ENCODE data around the gene DTNA.
"Not testable (repeated sequence)": the region's sequence is repeated elsewhere in the genome, so short reads cannot be mapped to it uniquely, and the experiment has no call there.

Gene DTNA

DNA sequence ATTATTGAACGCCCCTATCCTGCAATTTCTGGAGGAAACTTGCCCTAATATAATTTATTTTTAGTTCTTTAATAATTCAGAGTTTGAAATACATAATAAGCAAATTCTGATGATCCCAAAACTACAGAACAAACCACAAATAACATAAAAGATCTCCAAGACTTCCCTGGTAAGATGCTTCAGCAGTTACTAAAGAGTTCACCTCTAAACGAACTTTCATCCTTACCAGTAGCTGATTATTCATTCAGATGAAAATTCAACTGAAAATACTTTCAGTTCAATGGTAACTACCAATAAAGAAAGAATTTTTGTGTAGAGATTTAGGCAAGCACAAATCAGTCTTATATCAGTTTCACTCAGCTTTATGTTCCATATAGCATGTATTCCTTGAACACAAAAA lies 201.0 kb downstream of the DTNA start:
- no peak for DNase-seq

- no peak for DNase-seq
Observed at GRCh38 chr18:34911661-34912384, 201.7 kb downstream of the DTNA start.

DNA sequence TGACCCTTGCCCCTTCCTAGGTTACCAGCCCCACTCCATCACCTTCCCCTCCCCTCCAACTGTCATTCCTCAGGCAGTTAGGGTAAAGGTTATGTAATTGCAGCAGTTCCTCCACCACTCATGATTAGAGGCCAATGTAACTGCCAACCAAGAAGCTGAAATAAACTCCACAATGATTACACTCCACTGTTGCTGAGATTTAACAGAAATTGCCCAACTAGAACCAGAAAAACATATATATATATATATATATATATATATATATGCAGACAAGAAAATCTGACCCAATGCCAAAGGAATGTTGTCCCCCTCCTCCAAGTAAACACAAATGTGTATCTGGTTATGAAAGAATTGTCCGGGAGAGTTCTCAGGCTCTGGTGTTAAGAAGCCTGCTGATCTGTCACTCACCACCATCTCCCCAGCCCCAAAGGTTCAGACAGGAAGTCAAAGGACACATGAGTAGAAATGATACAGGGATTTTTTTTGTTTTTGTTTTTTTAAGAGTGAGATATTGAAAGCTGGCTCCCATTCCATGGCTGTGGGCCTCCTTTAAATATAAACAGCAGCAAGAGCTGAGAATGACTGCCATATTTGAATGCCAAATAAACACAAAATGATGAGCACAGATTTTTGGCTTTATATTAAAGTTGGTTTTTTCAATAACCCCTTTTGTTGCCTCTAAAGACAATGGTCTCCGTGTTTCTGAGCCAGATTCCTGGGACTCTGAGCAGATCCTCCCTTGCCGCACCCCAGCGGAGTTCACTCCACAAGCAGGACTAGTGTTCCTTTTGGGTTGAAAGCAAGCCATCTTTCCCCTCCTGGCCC lies 204.0 kb downstream of the DTNA start:
- DNase-seq = no peak

GRCh38 chr18:34915046-34915445 lies 204.9 kb downstream of the DTNA start:
- DNase-seq = no peak

DNA sequence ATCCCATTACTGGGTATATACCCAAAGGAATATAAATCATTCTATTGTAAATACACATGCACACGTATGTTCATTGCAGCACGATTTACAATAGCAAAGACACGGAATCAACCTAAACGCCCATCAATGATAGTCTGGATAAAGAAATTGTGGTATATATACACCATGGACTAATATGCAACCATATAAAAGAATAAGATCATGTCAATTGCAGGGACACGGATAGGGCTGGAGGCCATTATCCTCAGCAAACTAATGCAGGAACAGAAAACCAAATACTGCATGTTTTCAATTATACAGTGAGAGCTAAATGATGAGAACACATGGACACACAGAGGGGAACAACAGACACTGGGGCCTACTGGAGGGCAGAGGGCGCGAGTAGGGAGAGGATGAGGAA lies 206.4 kb downstream of the DTNA start:
- not testable (repeated sequence) for DNase-seq

GRCh38 chr18:34918856-34919255 lies 208.8 kb downstream of the DTNA start:
- no peak for DNase-seq

- no peak for DNase-seq
Observed at GRCh38 chr18:34921226-34921625, 211.1 kb downstream of the DTNA start.

GRCh38 chr18:34921811-34922385 lies 211.8 kb downstream of the DTNA start:
- no peak for DNase-seq

- DNase-seq = not testable (repeated sequence)
Observed at GRCh38 chr18:34922594-34922993, 212.5 kb downstream of the DTNA start.

GRCh38 chr18:34923911-34924310 lies 213.8 kb downstream of the DTNA start:
- DNase-seq = no peak

GRCh38 chr18:34926683-34927082 lies 216.6 kb downstream of the DTNA start:
- DNase-seq = no peak

DNA sequence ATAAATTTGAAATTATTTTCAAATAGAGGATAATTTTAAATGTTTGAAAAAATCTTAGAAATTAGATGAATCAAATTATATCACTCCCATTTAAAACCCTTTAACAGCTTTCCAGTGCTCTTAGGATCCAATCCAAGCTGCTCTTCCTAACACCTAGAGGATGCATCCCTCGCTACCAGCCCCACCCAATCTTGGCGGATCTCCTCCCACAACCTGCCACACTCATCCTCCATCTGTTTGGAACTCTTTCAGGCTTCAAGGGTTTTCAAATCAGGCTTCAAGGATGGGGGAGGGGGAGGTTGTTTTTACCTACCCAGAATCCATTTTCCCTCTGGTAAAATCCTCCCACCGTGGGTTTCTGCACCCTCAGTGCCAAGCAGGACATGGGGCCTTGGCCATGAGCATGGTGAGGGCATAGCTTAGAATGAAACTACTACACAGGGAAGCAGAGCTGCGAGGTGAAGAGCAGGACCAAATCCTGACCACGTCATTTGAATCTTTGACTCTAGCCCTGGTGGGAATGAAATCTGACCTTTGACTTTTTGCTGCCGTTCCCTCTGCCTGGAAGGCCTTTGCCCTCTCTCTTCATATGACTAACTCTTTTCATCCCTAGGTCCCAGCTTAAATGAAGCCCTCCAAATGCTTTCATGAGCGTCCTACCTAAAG lies 218.1 kb downstream of the DTNA start:
- DNase-seq = no peak

- DNase-seq = no peak
Observed at GRCh38 chr18:34928754-34929335, 218.7 kb downstream of the DTNA start.

DNA sequence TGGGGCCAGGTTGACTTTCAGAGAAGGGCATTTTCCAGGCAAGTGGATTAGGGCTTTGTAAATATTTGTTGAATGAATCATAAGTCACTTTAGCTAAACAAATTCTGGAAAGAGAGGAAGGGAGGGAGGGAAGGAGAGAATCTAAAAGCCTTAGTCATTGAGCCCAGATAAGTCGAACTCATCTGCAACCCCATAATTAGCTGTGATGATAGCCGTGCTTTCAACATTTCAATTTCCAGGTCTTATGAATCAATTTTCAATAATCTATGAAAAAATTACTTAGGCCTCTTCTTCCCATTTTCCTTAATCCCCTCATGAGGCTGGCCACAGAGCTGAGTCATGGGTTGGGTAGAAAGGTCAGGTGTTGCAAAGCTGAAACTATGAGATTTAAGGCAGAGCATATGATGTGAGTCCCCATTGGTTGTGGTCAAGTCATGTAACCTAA lies 219.3 kb downstream of the DTNA start:
- DNase-seq = no peak

DNA sequence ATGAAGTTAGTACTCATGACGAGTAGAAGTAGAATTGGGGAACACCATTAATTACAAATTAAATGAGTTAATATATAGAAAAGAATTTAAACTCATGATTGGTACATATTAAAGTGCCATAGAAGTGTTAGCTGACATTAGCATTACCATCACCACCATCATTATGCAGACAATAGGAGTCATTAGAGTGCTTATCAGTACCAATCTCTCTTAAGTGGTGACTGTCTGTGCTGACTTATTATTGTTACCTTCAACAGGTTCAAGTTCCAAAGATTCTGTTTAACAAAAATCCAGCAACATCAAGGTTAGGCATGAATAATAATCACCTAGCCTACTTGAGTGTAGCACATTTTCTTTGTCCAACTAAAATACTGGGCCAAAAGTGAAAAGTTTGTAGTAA lies 222.3 kb downstream of the DTNA start:
- no peak for DNase-seq

DNA sequence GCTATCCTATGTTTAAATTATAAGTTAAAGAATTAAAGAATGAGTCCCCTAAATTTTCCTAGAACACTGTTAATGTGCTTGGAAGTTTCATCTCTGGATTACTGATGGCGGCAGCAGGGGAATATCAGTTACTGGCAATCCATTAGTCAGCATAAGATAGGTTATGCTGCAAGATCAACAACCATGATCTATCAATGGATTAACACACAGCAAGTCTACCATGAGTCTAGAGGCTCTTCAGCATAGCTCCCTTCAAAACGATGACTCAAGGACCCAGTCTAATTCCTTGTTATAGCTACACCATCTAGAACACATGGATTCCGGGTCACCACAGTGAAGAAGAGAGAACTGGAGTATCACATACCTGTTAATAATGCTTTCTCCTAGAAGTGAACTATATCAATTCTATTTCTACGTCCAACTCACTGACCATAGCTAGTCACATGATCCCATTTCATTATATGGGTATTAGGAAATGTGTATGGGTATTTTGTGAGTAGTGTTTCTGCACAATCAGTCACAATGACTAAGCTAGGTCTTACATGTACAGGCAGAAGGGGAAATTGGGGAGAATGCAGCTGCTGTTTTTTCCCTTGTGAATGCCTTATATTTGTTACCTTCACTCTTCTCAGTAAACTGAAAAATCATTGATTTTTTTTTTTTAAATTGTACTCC lies 222.8 kb downstream of the DTNA start:
- peak; percentile 10 for DNase-seq

DNA sequence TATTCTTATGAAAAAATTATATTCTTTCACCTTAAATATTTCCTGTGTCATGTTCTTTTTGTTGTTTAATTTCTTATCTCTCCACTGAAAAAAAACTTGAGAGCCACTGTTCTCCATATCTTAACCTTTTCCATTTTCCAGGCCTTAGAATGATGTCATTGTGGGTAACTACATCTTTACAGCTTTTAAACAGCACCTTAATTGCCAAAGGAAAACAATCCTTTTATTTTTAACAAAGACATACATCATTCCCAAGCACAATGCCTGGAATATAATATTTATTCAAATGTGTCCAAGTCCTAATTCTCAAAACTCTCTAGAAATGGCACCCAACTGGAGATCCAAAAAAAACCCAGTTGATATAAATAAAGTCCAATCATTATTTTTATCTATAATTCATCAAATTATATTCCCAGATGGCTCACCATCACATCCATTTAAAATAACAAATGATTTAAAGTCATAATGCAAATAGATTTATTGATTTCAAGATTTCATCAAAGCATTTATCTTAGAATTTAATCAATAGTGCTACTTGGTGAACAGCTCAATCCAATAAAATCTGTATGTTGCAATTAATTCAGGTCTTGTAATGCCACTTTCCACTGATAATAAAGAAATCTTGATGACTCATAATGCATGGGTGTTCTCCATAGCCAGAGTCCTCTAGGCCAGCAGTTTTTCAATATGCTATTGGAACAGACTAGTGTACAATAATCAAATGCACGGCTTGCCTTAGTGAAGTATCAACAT lies 224.0 kb downstream of the DTNA start:
- DNase-seq = no peak

- DNase-seq = no peak
Observed at GRCh38 chr18:34936772-34937171, 226.7 kb downstream of the DTNA start.

- no peak for DNase-seq
Observed at GRCh38 chr18:34938090-34938489, 228.0 kb downstream of the DTNA start.
